K562 (cell line): ENCODE results near the gene FBXW9. TPM values are rescaled to one million over a fixed set of nuclear protein-coding genes. Genes with fewer than 3 reads are reported as not detected.

Source experiments
- CREB3L1 ChIP-seq: fragments of 450-650 bp; IDR thresholded peaks from 2 replicates; pipeline ENCODE4 v1.6.1; 2014; ENCODE audit warnings: low read depth, mild to moderate bottlenecking, moderate library complexity, borderline replicate concordance
- CREM ChIP-seq: IDR thresholded peaks from 2 replicates; pipeline ENCODE4 v1.6.1; 2014; ENCODE audit warnings: antibody characterized with exemption, low read depth
- E2F8 ChIP-seq: fragments of 450-650 bp; IDR thresholded peaks from 2 replicates; pipeline ENCODE4 v1.7.1; 2018; ENCODE audit warnings: mild to moderate bottlenecking, low read depth; ENCODE audit not compliant: partially characterized antibody
- HDAC2 ChIP-seq: fragments of 450-650 bp; IDR thresholded peaks from 2 replicates; pipeline ENCODE4 v1.6.1; 2016; ENCODE audit warnings: mild to moderate bottlenecking
- HNRNPLL ChIP-seq: fragments of 200-400 bp; formaldehyde crosslinking; IDR thresholded peaks from 2 replicates; pipeline ENCODE4 v1.6.1; 2017; ENCODE audit warnings: low read length, low read depth, mild to moderate bottlenecking; ENCODE audit not compliant: poor library complexity, severe bottlenecking
- MTA1 ChIP-seq: fragments of 450-650 bp; IDR thresholded peaks from 2 replicates; pipeline ENCODE4 v1.6.1; 2017; ENCODE audit warnings: borderline replicate concordance
- MYC ChIP-seq, 2 experiments: fragments of 250-450 bp in 1 of 2; sonication (Bioruptor Pico) in 1 of 2; IDR thresholded peaks; 2 replicates each; pipeline versions ENCODE4 v1.5.1 to v1.6.1; 2012 to 2021; ENCODE audit warnings: low read depth in 2 of 2, borderline replicate concordance in 1 of 2, improper control_type of control experiment in 1 of 2, low read length in 1 of 2, mild to moderate bottlenecking in 1 of 2, moderate library complexity in 1 of 2
- RUNX1 ChIP-seq: sonication (generic); IDR thresholded peaks from 2 replicates; pipeline ENCODE4 v1.6.1; 2016; ENCODE audit warnings: antibody characterized with exemption, low read depth
- SP2 ChIP-seq: IDR thresholded peaks from 2 replicates; pipeline ENCODE4 v1.6.1; 2011; ENCODE audit warnings: mild to moderate bottlenecking, low read depth, low read length, moderate library complexity; ENCODE audit not compliant: poor library complexity, severe bottlenecking; ENCODE audit errors: extremely low read depth
- TBL1XR1 ChIP-seq, 2 experiments: IDR thresholded peaks; 2 replicates each; pipeline ENCODE4 v1.6.1; 2012; ENCODE audit warnings: improper control_type of control experiment in 2 of 2, low read length in 2 of 2, mild to moderate bottlenecking in 1 of 2
- USF2 ChIP-seq: sonication (generic); formaldehyde crosslinking; IDR thresholded peaks from 2 replicates; pipeline ENCODE4 v1.5.0; 2020; ENCODE audit warnings: missing genetic modification reagents
- polyA plus RNA-seq, 8 experiments: library from polyadenylated mRNA; depleted of rRNA in 4 of 8; stranded (reverse) in 5 of 8; unstranded in 3 of 8; fragments of >200 nt; fragmentation: Nextera tagmentation in 2 of 8; fragmentation: Illumina TruSeq in 1 of 8; extraction: Ambion mirVana in 2 of 8; extraction: Trizol in 1 of 8; gene quantifications; 2 replicates each; pipeline versions ENCODE4 v1.2.1 to v1.2.3, GENCODE V29; 2011 to 2014; ENCODE audit warnings: inconsistent platforms in 1 of 8, missing spikeins in 1 of 8
- total RNA-seq, 7 experiments: library from RNA; depleted of rRNA in 6 of 7; stranded (reverse); fragments of >200 nt in 6 of 7; fragmentation: Illumina TruSeq in 2 of 7; extraction: Trizol in 2 of 7; gene quantifications; 2 replicates each; pipeline versions ENCODE4 v1.2.1 to v1.2.3, GENCODE V29; 2011 to 2021; ENCODE audit warnings: low replicate concordance in 1 of 7
- TF ChIP-seq, protein P1 (sequence below), 3 experiments: fragments of 200-800 bp in 1 of 3; sonication (Bioruptor generic) in 1 of 3; sonication (generic) in 1 of 3; formaldehyde crosslinking in 1 of 3; IDR thresholded peaks; 2 replicates each; pipeline versions ENCODE4 v1.6.1 to v1.8.0; 2016 to 2022; ENCODE audit warnings: mild to moderate bottlenecking in 2 of 3, missing compliant biosample characterization in 2 of 3, missing genetic modification characterization in 2 of 3, missing genetic modification reagents in 1 of 3
- TF ChIP-seq, protein P2 (sequence below): fragments of 200-800 bp; sonication (Bioruptor generic); IDR thresholded peaks from 2 replicates; pipeline ENCODE4 v1.6.1; 2017; ENCODE audit warnings: missing genetic modification characterization, missing compliant biosample characterization
- TF ChIP-seq, protein P3 (sequence below): fragments of 250-450 bp; sonication (Bioruptor Pico); IDR thresholded peaks from 2 replicates; pipeline ENCODE4 v1.9.0; 2021; ENCODE audit warnings: mild to moderate bottlenecking
- TF ChIP-seq, protein P4 (sequence below): fragments of 250-450 bp; sonication (Bioruptor Pico); IDR thresholded peaks from 2 replicates; pipeline ENCODE4 v1.5.0; 2021

The FBXW9 gene
- total and polyA plus RNA-seq, 9 of the 15 experiments (the other 6 are each of a cell fraction or from before 2014, with no cell fraction given) = 0.23 to 21.7 (median 6.2) TPM

GRCh38 chr19:12723641-12724426 lies 27.4 kb upstream of the FBXW9 start, which contains the start of gene TNPO2 (continued):
- TF ChIP-seq E2F8 (peak; percentile 25), HDAC2 (0 out of 2 replicates have a peak, but pooled peaks have one; percentile 61), HNRNPLL (peak; percentile 61), RUNX1 (no peak), CREM (peak; percentile 67), MTA1 (peak; percentile 60), TBL1XR1 (IDR thresholded peaks at IDR 0.05; ENCODE audit: low read length in 2 of 2) (0 out of 4 replicates have a peak, but pooled peaks of 1 of the 2 experiments have one; percentile 26), USF2 (CRISPR knock-in tag) (peak; percentile 52), MYC (IDR thresholded peaks at IDR 0.05; ENCODE audit: low read depth, low read length) (peak; percentile 98), MYC (CRISPR knock-in tag; IDR thresholded peaks at IDR 0.05; ENCODE audit: borderline replicate concordance, low read depth) (peak; percentile 55; the same call in 1 of the 2 replicates), CREB3L1 (peak; percentile 84), SP2 (no peak)
- TF ChIP-seq, protein P1, sequence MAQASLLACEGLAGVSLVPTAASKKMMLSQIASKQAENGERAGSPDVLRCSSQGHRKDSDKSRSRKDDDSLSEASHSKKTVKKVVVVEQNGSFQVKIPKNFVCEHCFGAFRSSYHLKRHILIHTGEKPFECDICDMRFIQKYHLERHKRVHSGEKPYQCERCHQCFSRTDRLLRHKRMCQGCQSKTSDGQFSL (CRISPR knock-in tag; IDR thresholded peaks at IDR 0.05) = peak; percentile 87
- TF ChIP-seq, protein P1 (tag; IDR thresholded peaks at IDR 0.05) = no peak; a peak in 1 of 4 replicates
- TF ChIP-seq, protein P2, sequence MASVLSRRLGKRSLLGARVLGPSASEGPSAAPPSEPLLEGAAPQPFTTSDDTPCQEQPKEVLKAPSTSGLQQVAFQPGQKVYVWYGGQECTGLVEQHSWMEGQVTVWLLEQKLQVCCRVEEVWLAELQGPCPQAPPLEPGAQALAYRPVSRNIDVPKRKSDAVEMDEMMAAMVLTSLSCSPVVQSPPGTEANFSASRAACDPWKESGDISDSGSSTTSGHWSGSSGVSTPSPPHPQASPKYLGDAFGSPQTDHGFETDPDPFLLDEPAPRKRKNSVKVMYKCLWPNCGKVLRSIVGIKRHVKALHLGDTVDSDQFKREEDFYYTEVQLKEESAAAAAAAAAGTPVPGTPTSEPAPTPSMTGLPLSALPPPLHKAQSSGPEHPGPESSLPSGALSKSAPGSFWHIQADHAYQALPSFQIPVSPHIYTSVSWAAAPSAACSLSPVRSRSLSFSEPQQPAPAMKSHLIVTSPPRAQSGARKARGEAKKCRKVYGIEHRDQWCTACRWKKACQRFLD (CRISPR knock-in tag) = peak; percentile 81; the same call in 1 of the 2 replicates
- TF ChIP-seq, protein P3, sequence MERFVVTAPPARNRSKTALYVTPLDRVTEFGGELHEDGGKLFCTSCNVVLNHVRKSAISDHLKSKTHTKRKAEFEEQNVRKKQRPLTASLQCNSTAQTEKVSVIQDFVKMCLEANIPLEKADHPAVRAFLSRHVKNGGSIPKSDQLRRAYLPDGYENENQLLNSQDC (CRISPR knock-in tag) = no peak
- TF ChIP-seq, protein P4, sequence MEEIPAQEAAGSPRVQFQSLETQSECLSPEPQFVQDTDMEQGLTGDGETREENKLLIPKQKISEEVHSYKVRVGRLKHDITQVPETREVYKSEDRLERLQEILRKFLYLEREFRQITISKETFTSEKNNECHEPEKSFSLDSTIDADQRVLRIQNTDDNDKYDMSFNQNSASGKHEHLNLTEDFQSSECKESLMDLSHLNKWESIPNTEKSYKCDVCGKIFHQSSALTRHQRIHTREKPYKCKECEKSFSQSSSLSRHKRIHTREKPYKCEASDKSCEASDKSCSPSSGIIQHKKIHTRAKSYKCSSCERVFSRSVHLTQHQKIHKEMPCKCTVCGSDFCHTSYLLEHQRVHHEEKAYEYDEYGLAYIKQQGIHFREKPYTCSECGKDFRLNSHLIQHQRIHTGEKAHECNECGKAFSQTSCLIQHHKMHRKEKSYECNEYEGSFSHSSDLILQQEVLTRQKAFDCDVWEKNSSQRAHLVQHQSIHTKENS (CRISPR knock-in tag) = no peak
